ENCODE data around the gene GDA.

DNA sequence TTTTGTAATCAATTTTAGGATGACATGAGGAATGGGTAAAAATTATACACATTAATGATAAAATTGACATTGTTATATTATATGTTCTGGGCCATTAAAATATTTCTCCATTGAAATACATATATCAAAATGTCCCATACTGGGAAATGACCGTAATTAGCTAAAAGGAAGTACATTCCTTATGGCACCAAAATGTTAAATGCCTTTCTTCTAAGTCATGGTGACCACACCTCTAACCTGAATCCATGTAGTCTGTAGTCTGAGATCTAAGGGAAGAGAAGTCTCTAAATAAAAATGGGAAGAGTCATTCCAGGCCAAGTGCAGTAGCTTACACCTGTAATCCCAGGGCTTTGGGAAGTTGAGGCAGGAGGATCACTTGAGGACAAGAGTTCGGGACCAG lies 10.0 kb upstream of the GDA start:
- TF ChIP-seq RCOR1 (IDR thresholded peaks at IDR 0.05; ENCODE audit: insufficient replicate concordance, low read length): no peak
- TF ChIP-seq CTCF (conservative IDR thresholded peaks at IDR 0.05; ENCODE audit: low read depth, low read length): no peak
- TF ChIP-seq MAFK (IDR thresholded peaks at IDR 0.05; ENCODE audit: low read depth, low read length): no peak
- TF ChIP-seq POLR2A (IDR thresholded peaks at IDR 0.05; ENCODE audit: low read depth, low read length): no peak
- no peak for TF ChIP-seq RAD21 (IDR thresholded peaks at IDR 0.05; ENCODE audit: low read length)
- no peak for TF ChIP-seq CEBPB (IDR thresholded peaks at IDR 0.05; ENCODE audit: low read depth, low read length)
- no peak for TF ChIP-seq RFX5 (IDR thresholded peaks at IDR 0.05; ENCODE audit: low read depth, low read length)
